ENCODE measurements around the gene MKLN1.
A peak's percentile ranks its signal among the peaks of the same experiment; 100 is the strongest.
"Not testable (repeated sequence)": the region's sequence is repeated elsewhere in the genome, so short reads cannot be mapped to it uniquely, and the experiment has no call there.

MKLN1 gene

DNA sequence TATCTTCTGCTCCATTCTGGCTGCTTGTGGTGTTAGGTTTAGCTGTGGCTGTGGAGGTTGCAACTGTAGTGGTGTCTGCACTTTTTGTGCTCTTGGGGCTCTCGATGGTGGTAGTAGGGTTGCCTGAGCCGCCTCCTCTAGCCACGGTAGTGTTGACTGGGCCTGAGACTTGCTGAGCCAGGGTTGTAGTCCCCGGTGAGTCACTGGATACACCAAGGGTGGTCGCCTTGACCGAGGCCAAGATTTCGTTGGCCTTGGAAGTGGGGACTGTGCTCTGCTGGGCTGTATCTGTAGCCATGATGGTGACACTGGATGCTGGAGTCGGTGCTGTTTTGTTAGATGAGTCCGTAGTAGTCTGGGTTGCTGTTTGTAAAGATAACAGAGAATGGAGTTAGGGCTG is 183.4 kb downstream of the MKLN1 start:
- ChIA-PET CTCF (interaction anchor here (1.1 to 6.8 kb wide), 6 partner anchors 8 to 615 kb away, joined by 3 to 59 read pairs (median 14); partner anchors contain the start of gene MKLN1), POLR2A (no interaction called here)
- TF ChIP-seq, protein P1, sequence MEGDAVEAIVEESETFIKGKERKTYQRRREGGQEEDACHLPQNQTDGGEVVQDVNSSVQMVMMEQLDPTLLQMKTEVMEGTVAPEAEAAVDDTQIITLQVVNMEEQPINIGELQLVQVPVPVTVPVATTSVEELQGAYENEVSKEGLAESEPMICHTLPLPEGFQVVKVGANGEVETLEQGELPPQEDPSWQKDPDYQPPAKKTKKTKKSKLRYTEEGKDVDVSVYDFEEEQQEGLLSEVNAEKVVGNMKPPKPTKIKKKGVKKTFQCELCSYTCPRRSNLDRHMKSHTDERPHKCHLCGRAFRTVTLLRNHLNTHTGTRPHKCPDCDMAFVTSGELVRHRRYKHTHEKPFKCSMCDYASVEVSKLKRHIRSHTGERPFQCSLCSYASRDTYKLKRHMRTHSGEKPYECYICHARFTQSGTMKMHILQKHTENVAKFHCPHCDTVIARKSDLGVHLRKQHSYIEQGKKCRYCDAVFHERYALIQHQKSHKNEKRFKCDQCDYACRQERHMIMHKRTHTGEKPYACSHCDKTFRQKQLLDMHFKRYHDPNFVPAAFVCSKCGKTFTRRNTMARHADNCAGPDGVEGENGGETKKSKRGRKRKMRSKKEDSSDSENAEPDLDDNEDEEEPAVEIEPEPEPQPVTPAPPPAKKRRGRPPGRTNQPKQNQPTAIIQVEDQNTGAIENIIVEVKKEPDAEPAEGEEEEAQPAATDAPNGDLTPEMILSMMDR (IDR thresholded peaks at IDR 0.05; ENCODE audit: control extremely low read depth, extremely low read depth, low read depth, missing control alignments), result no peak
- DNase-seq (ENCODE audit: extremely low spot score), result no peak

DNA sequence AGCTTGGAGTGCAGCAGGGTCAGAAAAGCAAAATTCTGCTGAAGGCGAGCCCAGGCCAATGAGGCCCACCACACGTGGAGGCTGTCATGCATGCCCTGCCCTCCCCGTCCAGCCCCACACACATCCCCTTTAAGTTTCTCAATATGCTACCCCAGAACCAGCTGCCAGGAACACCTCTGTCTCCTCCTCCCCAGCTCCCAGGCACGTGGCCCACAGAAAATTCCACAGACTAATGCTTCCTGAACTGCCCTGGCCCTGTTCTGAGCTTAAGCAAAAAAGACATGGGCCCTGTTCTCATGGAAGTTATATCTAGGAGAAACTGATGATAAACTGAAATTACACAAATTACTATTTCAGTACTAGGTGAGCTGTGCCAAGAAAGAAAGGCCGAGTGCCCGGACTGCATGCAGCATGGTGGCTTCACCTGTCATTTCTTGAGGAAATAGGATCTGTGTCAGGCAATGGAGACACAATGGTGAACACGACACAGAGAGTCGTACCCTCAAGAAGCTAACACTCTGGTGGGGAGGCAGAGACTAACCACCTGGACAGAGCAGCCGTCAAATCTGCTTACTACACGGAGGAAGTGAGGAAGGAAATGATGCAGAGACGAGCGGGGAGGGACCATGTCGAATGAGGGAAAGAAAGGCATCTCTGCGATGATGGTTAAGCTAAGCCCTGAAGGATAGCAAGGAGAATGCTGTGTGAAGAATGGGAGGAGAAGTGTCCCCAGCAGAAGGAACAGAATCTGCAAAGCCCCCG is 184.3 kb downstream of the MKLN1 start:
- no peak for DNase-seq (ENCODE audit: extremely low spot score)
- CTCF ChIA-PET, result interaction anchor here (1.1 to 6.8 kb wide), 10 partner anchors 9 to 615 kb away, joined by 3 to 59 read pairs (median 6); partner anchors contain the start of gene MKLN1
- TF ChIP-seq, protein P1 (IDR thresholded peaks at IDR 0.05; ENCODE audit: control extremely low read depth, extremely low read depth, low read depth, missing control alignments), result no peak
- POLR2A ChIA-PET, result no interaction called here

DNA sequence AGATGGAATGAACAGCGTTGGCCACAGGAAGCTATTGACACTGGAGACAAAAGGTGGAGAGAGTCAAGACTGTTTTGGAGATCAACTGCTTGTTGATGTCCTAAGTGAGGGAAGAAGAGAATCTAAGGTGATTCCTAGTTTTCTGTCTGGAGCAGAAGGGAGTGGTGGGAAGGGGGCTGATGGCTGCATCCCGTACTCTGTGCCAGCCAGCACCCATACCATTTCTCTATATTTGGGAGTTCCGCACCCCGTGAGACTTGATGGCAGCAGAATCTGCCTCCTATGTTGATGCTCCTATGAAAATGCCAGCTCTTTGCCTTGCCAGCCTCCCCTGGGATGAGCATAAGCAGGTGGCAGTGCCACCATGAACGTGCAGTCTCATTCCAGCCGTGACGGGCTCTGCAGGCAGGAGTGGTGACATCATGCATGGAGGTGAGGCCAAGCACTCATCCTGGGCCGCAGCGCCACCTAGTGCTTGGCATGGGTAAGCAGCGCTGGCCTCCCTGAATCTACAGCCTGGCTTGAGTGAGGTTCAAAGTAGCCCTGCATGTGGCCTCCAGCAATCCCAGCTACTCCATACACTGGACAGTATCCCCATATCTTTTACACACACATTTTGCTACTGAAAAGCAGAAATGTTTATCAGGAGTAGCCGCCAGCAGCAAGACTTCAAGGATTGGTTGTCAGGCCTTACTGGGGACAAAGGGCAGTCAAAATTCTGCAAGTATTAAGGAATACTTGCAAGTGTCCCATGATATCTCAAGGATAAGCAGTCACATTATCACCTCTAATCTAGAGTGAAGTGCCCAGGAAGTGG is 185.8 kb downstream of the MKLN1 start:
- ChIA-PET CTCF (interaction anchor here (0.6 to 6.8 kb wide), 17 partner anchors 9 to 641 kb away, joined by 3 to 59 read pairs (median 3); partner anchors contain the start of gene MKLN1), POLR2A (interaction anchor here (0.6 kb wide), 1 partner anchor 407 kb away, joined by 4 read pairs; no protein-coding TSS in a partner anchor)
- TF ChIP-seq, protein P1 (IDR thresholded peaks at IDR 0.05; ENCODE audit: control extremely low read depth, extremely low read depth, low read depth, missing control alignments), result peak; percentile 100
- peak; percentile 85 for DNase-seq (ENCODE audit: extremely low spot score)

DNA sequence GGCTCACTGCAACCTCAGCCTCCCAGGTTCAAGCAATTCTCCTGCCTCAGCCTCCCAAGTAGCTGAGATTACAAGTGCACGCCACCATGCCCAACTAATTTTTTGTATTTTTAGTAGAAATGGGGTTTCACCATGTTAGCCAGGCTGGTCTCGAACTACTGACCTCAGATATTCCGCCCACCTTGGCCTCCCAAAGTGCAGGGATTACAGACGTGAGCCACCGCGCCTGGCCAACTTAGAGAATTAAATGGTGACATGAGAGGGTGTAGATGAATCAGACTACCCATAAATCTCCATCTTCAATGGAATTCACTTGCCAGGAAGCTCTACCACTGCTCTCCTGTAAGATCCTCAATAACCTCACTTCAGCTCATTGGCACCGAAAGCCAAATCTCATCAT is 187.8 kb downstream of the MKLN1 start:
- CTCF ChIA-PET, result interaction anchor here (1.4 to 6.8 kb wide), 5 partner anchors 7 to 618 kb away, joined by 3 to 59 read pairs (median 4); no protein-coding TSS in a partner anchor
- peak; percentile 1 for DNase-seq (ENCODE audit: extremely low spot score)
- POLR2A ChIA-PET, result not testable (repeated sequence)

DNA sequence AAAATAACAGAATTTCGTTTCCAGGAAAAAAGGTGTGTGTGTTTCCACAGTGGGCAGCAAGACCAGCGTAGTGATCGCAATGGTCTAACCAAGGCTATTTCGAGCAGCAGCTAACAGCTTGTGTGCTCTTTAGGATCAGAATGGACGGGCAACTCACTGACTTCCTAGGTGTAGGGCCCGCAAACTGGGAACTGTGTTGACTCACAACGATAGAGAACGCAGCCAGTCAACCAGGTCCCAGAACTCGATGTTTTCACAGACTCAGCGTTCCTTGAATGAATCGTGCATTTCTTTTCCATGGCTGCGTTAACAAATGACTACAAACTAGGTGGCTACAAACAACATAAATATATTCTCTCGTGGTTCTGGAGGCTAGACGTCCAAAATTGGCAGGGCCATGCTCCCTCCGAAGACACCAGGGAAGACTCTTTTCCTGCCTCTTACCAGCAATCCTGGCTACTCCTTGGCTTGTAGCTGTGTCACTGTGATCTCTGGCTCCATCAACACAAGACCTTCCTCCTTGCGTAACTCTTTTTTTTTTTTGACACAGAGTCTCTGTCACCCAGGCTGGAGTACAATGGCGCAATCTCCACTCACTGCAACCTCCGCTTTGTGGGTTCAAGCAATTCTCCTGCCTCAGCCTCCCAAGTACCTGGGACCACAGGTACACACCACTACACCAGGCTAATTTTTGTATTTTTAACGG is 189.7 kb downstream of the MKLN1 start:
- CTCF ChIA-PET, result no interaction called here
- POLR2A ChIA-PET, result no interaction called here
- no peak for DNase-seq (ENCODE audit: extremely low spot score)

DNA sequence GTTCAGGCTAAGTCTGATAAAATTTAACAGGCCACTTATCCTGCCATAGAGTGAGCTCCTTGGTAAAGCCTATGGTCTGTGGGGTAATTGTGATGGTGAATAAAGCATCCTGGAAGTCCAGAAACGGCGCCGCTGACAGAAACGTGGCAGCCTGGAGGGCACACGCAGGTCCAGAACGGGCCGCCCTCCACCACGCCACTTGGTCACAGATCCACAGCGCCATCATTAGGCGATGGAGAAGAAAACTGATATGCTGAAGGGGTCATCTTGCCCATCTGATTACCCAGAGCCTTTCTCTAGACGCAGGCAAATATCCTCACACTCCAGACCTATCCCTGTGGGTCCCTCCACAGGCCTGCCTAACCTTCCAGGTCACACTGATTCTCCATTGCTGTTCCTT is 190.9 kb downstream of the MKLN1 start:
- POLR2A ChIA-PET, result no interaction called here
- TF ChIP-seq, protein P1 (IDR thresholded peaks at IDR 0.05; ENCODE audit: control extremely low read depth, extremely low read depth, low read depth, missing control alignments), result no peak
- CTCF ChIA-PET, result no interaction called here
- no peak for DNase-seq (ENCODE audit: extremely low spot score)

More for the DNA sequence above, 189.7 kb downstream of the MKLN1 start:
- TF ChIP-seq, protein P1 (IDR thresholded peaks at IDR 0.05; ENCODE audit: control extremely low read depth, extremely low read depth, low read depth, missing control alignments), result no peak

Data from GM10248 (cell line).